Astrocyte (in vitro differentiated cells and primary cell): Measurements from ENCODE around the gene POLR1E.

ENCODE experiments used
- CTCF ChIP-seq: IDR thresholded peaks from 2 replicates; pipeline ENCODE4 v1.5.1; 2011; ENCODE audit warnings: low read depth, mild to moderate bottlenecking, inconsistent platforms, low read length, moderate library complexity; ENCODE audit not compliant: insufficient read depth
- EZH2 ChIP-seq: IDR thresholded peaks from 2 replicates; pipeline ENCODE4 v1.6.1; 2012; ENCODE audit warnings: mild to moderate bottlenecking, low read length, inconsistent platforms; ENCODE audit not compliant: insufficient read depth

GRCh38 chr9:37538099-37538498 lies 52.4 kb downstream of the POLR1E start:
- no peak for TF ChIP-seq CTCF
- no peak for TF ChIP-seq EZH2
